GM12875 (cell line): ENCODE measurements around the gene TRMT61A.

Source experiments
- H3K4me3 ChIP-seq: one replicate; pipeline ENCODE4 v1.5.1; 2011; ENCODE audit warnings: low read depth, low read length, control low read depth
- TF ChIP-seq, protein P1 (sequence below): IDR thresholded peaks from 2 replicates; pipeline ENCODE4 v1.5.1; 2011; ENCODE audit warnings: low read depth, mild to moderate bottlenecking, control low read depth, inconsistent platforms, low read length, moderate library complexity, borderline replicate concordance; ENCODE audit not compliant: insufficient read depth

Gene TRMT61A

DNA sequence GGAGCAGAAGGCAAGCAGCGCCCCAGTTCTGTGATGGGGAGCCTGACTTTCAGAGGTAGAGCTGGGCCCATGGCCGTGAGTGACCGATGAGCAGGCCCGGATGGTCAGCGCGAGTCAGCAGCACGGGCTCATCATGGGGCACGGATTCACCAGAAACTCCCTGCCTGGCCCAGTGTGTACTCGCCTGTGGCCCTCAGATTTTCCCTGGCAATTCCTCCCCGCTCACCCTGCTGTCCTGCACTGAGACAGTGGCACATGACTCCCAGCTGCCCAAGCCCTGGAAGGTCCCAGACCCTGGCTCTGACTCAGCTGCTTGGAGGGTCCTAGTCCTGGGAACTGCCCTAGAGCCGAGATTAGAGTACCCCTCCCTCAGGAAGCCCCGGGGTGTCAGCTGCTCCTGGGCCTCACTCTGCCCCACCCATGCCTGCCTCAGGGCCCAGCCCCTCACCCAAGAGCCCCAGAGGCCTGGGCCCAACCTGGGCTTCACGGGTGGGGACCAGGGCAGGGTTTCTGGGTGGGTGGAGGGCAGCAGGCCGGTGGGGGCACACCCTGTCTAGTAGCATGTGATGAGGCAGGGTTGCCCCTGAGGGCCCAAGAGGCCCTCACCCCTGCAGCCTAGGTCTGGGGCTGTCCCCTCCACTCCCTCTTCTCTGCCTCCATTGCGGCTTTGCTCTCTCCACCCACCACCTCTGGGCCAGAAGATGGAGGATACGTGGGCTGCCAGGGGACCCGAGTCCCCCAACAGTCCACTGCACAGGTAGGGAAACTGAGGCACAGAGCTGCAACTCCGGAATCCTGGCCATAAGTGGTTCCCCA, 8.4 kb downstream of the TRMT61A start:
- H3K4me3 ChIP-seq: no peak overlapping the region

DNA sequence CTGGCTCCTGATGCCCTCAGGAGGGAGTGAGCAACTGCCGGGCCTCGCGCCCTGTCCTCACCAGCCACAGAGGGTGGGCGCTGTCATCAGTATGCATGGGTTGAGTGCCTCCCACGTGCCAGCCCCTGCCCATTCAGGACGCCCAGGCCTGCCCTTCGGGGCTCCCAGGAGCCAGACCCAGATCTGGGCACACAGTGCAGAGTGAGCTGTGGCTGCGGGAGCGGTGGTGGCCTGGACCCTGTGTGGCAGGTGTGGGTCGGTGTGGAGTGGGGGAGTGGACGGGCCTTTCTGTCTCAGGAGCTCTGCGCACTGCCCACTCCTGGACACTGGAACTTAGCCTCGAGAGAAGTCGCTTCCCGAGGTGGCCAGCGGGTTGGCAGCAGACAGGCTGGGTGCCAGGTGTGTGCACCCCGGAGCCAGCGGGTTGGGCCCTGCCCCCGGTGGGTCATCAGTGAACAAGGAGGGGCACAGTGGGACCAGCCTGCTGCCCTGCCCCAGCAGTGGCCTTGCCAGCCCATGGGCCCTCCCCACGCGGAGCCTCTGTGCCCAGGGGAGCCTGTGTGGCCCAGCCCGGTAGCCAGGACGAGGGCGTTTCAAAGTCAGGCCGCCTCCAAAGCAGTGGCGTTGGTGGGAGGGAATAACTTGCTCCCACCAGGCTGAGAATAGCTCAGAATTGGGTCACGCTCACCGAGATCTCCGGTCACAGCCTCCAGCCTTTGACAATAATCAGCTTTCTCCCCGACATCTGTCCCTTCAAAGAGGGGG, 9.5 kb downstream of the TRMT61A start:
- H3K4me3 ChIP-seq: no peak overlapping the region
- TF ChIP-seq, protein P1, sequence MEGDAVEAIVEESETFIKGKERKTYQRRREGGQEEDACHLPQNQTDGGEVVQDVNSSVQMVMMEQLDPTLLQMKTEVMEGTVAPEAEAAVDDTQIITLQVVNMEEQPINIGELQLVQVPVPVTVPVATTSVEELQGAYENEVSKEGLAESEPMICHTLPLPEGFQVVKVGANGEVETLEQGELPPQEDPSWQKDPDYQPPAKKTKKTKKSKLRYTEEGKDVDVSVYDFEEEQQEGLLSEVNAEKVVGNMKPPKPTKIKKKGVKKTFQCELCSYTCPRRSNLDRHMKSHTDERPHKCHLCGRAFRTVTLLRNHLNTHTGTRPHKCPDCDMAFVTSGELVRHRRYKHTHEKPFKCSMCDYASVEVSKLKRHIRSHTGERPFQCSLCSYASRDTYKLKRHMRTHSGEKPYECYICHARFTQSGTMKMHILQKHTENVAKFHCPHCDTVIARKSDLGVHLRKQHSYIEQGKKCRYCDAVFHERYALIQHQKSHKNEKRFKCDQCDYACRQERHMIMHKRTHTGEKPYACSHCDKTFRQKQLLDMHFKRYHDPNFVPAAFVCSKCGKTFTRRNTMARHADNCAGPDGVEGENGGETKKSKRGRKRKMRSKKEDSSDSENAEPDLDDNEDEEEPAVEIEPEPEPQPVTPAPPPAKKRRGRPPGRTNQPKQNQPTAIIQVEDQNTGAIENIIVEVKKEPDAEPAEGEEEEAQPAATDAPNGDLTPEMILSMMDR: no peak

More for the DNA sequence above, 8.4 kb downstream of the TRMT61A start:
- TF ChIP-seq, protein P1: no peak

DNA sequence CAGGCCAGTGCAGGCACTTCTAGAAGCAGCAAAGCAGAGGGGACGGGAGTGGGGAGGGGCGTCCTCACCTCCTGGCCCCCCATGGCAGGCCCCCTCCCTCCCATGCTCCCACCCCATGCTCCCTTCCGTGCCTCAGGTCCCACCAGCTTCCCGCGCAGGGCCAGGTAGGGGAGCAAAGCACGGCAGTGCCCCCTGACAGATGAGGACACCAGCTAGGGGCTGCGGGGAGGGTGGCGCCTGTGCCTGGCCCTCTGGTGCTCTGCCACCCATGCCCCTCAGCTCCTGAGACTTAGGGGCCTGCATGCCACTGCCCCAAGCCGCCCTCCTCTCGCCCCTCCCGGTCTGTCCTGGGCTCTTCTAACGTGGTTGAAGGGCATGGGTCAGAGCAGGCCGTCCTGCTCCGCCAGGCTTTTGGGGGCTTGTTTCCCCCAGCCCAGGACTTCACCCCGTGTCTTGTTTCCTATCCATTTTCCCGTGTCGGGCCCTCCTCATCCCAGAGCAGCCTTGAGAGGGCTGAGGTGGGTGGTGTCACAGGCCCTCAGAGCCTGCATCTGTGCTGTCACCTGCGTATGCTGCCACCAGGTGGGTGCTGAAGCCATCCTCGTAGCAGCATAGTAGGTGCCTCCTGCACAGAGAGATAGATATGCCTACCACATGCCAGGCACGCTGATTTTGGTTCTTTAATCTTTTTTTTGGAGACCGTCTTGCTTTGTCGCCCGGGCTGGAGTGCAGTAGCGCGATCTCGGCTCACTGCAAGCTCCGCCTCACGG, 10.2 kb downstream of the TRMT61A start:
- TF ChIP-seq, protein P1: no peak

DNA sequence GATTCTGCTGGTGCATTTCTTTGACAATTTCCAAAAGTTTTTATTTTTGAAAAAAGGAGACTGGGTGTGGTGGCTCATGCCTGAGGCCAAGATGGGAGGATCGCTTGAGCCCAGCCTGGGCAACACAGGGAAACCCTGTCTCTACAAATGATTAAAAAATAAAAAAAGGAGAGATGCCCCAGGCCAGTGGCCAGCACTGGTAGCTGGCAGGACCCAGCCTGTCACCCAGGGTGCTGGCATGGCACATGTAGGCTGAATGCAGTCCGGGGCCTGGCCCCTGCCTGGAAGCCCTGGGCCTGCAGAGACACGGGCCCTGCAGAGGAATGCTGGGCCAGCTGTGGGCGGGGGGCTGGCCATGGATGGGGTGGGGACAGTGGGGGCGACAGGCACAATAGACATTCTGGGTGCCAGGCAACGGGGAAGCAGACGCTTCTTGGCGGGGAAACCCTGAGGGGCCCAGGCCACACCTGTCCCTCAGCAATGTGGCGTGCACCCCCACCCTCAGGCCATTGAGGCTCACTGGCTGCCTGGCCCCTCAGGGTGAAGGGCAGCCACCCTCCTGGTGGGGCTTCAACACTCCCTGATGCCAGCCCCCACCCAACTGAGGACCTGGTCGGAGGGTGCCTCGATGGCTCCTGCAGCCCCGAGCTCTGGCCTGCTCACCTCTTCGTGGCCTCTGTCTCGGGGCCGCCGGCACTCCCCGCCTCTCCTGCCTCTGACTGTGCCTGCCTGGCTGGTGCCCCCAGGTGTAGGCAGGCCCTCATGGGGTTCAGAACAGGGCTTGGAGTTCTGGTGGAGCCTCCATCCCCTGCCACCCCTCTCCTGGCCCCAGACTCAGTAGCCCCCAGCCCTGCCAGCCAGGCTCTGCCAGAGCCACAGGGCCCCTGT, 12.1 kb downstream of the TRMT61A start:
- TF ChIP-seq, protein P1: no peak
- H3K4me3 ChIP-seq: no peak overlapping the region

More for the DNA sequence above, 10.2 kb downstream of the TRMT61A start:
- no peak overlapping the region for H3K4me3 ChIP-seq

DNA sequence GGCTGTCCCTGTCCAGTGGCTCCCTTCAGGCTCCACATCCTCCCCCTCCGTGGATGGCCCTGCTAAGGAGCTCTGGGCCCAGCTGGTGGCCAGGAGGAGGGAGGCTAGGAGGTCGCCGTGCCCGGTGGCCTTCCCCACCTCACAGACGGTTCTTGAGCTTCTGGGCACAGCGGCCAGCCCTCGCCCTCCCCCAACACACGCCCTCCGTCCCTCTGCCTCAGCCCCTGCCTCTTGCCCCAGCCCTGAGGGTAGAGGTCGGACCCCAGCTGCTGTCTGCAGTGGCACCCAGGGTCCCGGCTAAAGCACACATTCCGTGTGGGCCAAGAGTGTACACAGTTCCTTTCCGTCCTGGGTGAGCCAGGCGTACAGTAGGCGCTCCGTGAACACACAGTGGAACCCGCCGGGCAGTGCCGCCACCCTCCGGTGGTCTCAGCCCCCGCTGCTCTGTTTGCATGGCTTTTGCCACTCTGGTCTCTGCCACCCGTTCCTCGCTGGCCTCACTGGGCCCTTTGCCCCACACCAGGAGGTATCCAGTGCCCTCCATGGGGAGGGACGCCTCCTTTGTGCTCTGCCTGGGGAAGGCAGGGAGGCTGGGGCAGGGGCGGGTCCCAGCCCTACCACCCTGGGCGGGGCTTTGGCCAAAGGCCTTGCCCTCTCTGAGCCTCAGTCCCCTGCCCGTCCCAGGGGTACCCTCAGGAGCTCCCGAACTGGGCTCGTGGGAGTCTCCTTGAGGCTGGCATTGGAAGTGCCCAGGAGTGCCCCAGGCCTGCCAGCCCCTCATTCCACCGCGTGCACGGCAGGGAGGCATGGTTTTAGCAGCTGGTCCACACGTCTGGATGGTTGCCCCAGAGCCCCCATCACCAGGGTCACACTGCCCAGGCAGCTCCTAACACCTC, 13.0 kb downstream of the TRMT61A start:
- H3K4me3 ChIP-seq: no peak overlapping the region
- TF ChIP-seq, protein P1: no peak
